H4 (cell line): ENCODE measurements around the gene BANF1. TPM values are rescaled to one million over a fixed set of nuclear protein-coding genes. Genes with fewer than 3 reads are reported as not detected.

Experiments used
- DNase-seq: peaks from one replicate; pipeline ENCODE4 v3.0.0-alpha.2; 2015; ENCODE audit warnings: low spot score
- total RNA-seq: library from RNA; depleted of rRNA; stranded (reverse); fragments of >200 nt; shearing (Covaris generic); gene quantifications from 2 replicates; pipeline ENCODE4 v1.2.3, GENCODE V29; 2014; rRNA removed

BANF1 gene
- total RNA-seq, 1 experiment from 2014 or later, result 85.2 TPM

DNA sequence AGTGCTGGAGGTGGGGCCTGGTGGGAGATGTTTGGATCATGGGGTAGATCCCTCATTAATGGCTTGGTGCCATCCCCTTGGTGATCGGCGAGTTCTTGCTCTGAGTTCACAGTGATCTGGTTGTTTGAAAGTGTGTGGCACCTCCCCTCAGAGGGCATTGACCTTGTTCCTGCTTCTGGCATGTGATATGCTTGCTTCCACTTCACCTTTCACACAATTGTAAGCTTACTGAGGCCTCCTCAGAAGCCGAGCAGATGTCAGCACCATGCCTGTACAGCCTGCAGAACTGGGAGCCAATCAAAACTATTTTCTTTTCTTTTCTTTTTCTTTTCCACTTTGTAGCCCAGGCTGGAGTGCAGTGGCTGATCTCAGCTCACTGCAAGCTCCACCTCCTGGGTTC lies 35.0 kb downstream of the BANF1 start:
- DNase-seq, result no peak

DNA sequence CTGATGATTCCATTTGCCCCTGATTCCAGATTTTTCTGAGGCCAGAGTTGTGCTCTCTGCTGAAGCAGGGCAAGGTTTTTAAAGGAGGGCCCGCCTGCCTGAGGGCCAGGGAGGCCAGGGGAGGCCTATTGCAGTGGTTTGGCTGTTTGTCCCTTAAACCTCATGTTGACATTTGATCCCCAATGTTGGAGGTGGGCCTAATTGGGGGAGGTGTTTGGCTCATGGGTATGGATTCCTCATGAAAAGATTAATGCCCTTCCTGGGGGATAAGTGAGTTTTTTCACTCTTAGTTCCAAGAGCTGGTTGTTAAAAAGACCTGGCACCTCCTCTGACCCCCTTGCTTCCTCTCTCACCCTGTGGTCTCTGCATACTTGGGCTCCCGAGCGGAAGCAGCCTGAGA lies 37.5 kb downstream of the BANF1 start:
- DNase-seq, result no peak

DNA sequence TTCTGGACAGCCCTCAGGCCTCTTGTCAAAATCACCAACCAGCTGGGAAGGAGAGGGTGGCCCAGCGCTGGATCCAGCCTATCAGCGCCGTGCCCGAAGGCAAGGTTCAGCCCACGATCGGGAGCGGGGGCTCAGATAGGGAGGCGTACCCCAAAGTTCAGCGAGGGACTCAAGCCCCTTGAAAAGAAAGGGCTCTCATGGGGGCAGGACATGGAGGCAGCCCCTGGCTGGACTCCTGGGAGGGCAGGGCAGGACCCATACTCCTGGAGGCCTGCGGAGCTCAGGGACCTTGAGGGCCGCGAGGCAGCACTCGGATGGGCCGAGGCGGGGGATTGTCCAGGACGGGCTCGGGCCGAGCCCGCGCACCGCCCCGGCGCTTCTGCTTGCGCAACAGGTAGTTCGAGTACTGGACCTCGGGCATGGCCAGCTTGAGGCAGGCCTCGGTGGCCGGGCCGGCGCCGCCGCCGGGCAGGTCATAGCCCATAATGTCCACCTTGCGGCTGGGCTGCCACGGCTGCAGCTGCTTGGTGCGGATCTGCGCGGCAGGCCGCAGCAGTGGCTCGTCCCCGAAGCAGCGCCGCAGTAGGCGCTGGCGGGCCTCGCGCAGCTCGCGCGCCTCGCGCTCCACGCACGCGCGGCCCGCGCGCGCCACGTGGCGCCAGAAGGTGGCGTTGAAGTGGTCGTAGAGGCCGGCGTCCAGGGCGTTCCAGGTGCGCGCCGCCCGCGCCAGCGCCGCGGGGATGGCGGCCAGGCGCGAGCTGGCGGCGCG lies 40.1 kb downstream of the BANF1 start:
- no peak for DNase-seq

DNA sequence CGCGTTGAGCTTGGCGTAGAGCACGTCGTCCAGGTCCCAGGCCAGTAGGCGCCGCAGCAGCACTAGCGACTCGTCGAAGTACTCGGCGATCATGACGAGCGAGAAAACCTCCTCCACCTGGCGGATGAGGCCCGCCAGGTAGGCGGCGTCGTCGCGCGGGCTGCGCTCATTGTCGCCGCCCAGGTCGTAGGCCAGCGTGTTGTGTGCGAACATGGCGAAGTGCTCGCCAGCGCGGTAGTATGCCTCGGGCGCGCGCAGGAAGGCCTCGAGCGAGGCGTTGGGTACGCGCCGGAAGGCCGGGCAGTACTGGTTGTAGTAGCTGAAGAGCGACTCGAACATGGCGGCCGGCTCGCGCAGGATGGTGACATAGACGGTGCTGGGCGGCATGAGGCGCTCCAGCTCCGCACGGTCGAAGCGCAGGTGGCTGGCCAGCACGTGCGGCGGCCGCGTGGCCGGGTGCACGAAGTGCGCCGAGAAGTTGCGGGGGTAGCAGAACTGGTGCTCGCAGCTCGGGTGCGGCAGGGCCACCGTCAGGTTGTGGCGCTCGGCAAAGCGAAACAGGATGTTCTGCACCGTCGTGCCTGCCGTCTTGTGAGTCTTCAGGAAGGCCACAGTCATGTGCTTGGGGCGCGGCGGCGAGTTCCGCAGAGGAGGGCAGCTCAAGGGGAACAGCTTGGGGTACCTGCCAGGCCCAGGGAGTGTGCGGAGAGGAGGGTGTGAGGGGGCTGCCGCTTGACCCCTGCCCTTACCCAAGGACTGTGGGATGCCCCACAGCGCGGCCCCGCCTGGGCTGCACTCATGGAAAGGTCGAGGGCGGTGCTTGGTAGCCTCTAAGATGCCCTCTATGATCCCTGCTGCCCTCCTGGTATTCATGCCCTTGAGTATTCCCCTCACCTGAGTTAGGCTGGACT lies 40.9 kb downstream of the BANF1 start:
- no peak for DNase-seq

- no peak for DNase-seq
Measured at GRCh38 chr11:66044757-66045156, 42.5 kb downstream of the BANF1 start.

GRCh38 chr11:66045177-66045639 lies 42.9 kb downstream of the BANF1 start:
- peak; percentile 56 for DNase-seq

GRCh38 chr11:66046901-66047300 lies 44.6 kb downstream of the BANF1 start:
- DNase-seq, result no peak

DNA sequence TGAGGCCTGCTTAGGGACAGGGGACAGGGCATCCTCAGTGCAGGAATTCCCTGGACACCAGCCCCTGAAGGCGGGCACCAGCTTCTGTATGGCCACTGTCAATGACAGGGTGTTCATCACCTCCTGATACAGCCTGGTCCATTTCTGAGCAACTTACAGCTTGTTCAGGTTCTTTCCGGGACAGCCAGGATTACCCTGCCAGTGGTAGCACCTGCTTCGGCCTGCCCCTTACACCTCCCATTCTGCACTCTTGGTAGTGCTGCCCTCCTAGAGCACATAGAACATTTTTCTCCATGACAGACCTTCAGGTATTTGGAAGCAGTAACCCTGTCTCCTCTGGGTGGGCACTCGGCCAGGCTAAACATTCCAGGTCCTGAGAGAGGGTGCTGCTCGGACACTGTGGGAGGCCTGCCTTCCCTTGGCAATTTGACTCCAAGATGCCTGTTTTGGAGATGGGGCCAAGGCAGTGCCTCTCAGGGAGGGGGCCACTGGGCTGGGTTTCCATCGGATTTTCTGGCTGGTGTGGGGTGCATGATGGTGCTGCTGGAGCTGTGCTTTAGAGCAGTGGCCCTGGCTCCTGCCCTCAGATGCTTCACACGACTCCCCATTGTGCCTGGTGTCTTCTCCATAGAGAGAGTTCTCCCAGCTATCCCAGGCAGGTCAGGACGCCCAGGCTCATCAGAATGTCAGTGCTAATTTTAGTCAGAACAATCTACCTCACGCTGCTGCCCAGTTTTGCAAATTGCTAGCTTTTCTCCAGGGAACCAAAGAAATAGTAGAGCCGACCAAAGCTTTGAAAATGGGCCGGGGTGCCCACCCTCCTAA lies 45.5 kb downstream of the BANF1 start:
- DNase-seq, result no peak

DNA sequence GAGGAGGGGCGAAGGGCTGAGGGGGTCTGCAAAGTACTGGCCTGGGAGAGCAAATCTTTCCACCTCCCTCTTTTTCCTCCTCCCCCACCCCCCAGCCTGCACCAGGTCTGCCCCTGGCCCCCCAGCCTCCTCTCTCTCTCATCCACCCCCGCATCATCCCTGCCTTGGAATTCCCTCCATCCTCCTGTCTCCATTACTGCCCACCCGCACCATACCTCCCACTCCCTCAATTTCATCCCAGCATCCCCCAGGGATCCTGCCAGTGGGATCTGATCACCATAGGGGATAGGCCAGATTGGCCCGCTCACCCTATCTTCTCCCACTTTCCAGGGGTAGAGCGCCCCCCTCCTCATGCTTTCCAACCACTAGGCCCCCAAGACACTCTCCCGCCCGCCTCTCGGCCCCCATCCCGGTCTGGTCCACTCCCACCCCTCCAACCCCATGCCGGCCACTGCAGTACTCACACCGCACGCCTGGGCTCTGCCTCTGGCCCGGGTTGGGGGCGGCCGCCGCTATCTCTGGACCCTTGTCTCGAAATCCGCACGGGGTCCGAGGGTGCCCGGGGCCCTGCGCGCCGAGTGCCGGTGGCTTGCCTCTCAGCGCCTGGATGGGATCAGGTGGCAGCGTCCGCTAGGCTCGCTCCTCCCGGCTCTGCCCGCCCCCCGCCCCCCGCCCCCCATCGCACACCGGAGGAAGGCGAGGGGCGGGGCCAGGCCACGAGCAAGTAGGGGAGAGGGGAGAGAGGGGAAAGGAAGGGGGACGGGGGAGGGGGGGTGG lies 46.4 kb downstream of the BANF1 start, which contains the start of gene GAL3ST3:
TSS of gene GAL3ST3 (minus strand) at position 615 of the 777 bp plus-strand sequence. CDS start 3,746 bp downstream, outside the sequence.
- DNase-seq, result no peak

- DNase-seq, result no peak
Measured at GRCh38 chr11:66050581-66051231, 48.4 kb downstream of the BANF1 start.

GRCh38 chr11:66051371-66051765 lies 49.1 kb downstream of the BANF1 start:
- no peak for DNase-seq

GRCh38 chr11:66051766-66052663 lies 49.7 kb downstream of the BANF1 start, which contains the start of gene SF3B2:
SF3B2 (plus strand) TSS chr11:66052364; CDS start chr11:66052385, 21 bp downstream.
- DNase-seq, result peak; percentile 98

GRCh38 chr11:66052664-66052982 lies 50.3 kb downstream of the BANF1 start:
- DNase-seq, result no peak

Other genes starting within 250 kb of the BANF1 start
- gene AP5B1, start 221.5 kb upstream of the BANF1 start, total RNA-seq, result 4.6 and 6.1 TPM in 2 replicates
- not detected in 2 replicates for gene OVOL1, start 215.4 kb upstream of the BANF1 start, total RNA-seq
- gene SNX32, start 168.5 kb upstream of the BANF1 start, total RNA-seq, result not detected in 2 replicates
- 1,250 and 1,621 TPM in 2 replicates for gene CFL1, start 144.3 kb upstream of the BANF1 start, total RNA-seq
- 13.6 and 20.0 TPM in 2 replicates for gene MUS81, start 142.1 kb upstream of the BANF1 start, total RNA-seq
- 0.33 and 3.9 TPM in 2 replicates for gene EFEMP2, start 129.7 kb upstream of the BANF1 start, total RNA-seq
- gene CTSW, start 122.7 kb upstream of the BANF1 start, total RNA-seq, result not detected in 2 replicates
- 175 and 231 TPM in 2 replicates for gene FIBP, start 114.0 kb upstream of the BANF1 start, total RNA-seq
- 35.8 and 44.2 TPM in 2 replicates for gene CCDC85B, start 111.8 kb upstream of the BANF1 start, total RNA-seq
- 12.9 and 18.0 TPM in 2 replicates for gene FOSL1, start 102.1 kb upstream of the BANF1 start, total RNA-seq
- gene C11orf68, start 83.4 kb upstream of the BANF1 start, total RNA-seq, result 13.4 and 14.3 TPM in 2 replicates
- 181 and 235 TPM in 2 replicates for gene DRAP1, start 83.1 kb upstream of the BANF1 start, total RNA-seq
- not detected in 2 replicates for gene TSGA10IP, start 57.0 kb upstream of the BANF1 start, total RNA-seq
- 43.3 and 43.4 TPM in 2 replicates for gene SART1, start 40.8 kb upstream of the BANF1 start, total RNA-seq
- 20.7 and 32.4 TPM in 2 replicates for gene EIF1AD, start 346 bp upstream of the BANF1 start, total RNA-seq
- not detected in 2 replicates for gene CST6, start 9.5 kb downstream of the BANF1 start, total RNA-seq
- 2.6 and 4.6 TPM in 2 replicates for gene CATSPER1, start 24.0 kb downstream of the BANF1 start, total RNA-seq
- not detected in 2 replicates for gene GAL3ST3, start 46.7 kb downstream of the BANF1 start, total RNA-seq
- 135 and 140 TPM in 2 replicates for gene SF3B2, start 49.9 kb downstream of the BANF1 start, total RNA-seq
- 7.6 and 8.9 TPM in 2 replicates for gene PACS1, start 67.8 kb downstream of the BANF1 start, total RNA-seq